Measurements from ENCODE around the gene TRAF4. TPM values are rescaled to one million over a fixed set of nuclear protein-coding genes. Genes with fewer than 3 reads are reported as not detected.

Gene TRAF4
- total and polyA plus RNA-seq, 2 donors: 21.2 to 29.3 TPM

- WGBS: 55% methylated on average over 20 of the region's 20 CpGs
- peaks cover 31 to 55% of the 10 kb centered on the region in 2 donors for H3K36me3 ChIP-seq (ENCODE audit: control insufficient read depth in 2 of 2, insufficient read depth in 2 of 2, low read length in 1 of 2)
Observed at GRCh38 chr17:28750178-28751047, 6.6 kb downstream of the TRAF4 start.

GRCh38 chr17:28751600-28752366, 8.0 kb downstream of the TRAF4 start:
- H3K27ac ChIP-seq (ENCODE audit: low read depth in 1 of 2, low read length in 1 of 2): no peak overlapping the region
- H3K36me3 ChIP-seq (ENCODE audit: control insufficient read depth in 2 of 2, insufficient read depth in 2 of 2, low read length in 1 of 2): peaks cover 31 to 54% of the 10 kb centered on the region in 2 donors
- WGBS: over 99% methylated on average over 10 of the region's 10 CpGs
- H3K4me1 ChIP-seq (ENCODE audit: control insufficient read depth in 2 of 2, insufficient read depth in 2 of 2, low read length in 2 of 2): peaks cover 3 to 20% of the 10 kb centered on the region in 2 donors
- no peaks in the 10 kb centered on the region for H3K9me3 ChIP-seq (ENCODE audit: control insufficient read depth in 2 of 2, insufficient read depth in 1 of 2, low read length in 1 of 2)
- no peaks in the 10 kb centered on the region for H3K27me3 ChIP-seq (ENCODE audit: control insufficient read depth in 2 of 2, insufficient read depth in 1 of 2, low read length in 1 of 2)
- DNase-seq (ENCODE audit: low read depth in 6 of 9, low spot score in 9 of 9): no peak
- no peak overlapping the region for H3K4me3 ChIP-seq (ENCODE audit: low read length in 2 of 2)

More at GRCh38 chr17:28750178-28751047, 6.6 kb downstream of the TRAF4 start:
- Histone ChIP-seq H3K9me3 (ENCODE audit: control insufficient read depth in 2 of 2, insufficient read depth in 1 of 2, low read length in 1 of 2) (no peaks in the 10 kb centered on the region), H3K27ac (ENCODE audit: low read depth in 1 of 2, low read length in 1 of 2) (peak overlapping the region in 1 of 2 donors; percentile 15), H3K4me3 (ENCODE audit: low read length in 2 of 2) (no peak overlapping the region), H3K4me1 (ENCODE audit: control insufficient read depth in 2 of 2, insufficient read depth in 2 of 2, low read length in 2 of 2) (peaks cover 17 to 33% of the 10 kb centered on the region in 2 donors), H3K27me3 (ENCODE audit: control insufficient read depth in 2 of 2, insufficient read depth in 1 of 2, low read length in 1 of 2) (no peaks in the 10 kb centered on the region)
- DNase-seq (ENCODE audit: low read depth in 6 of 9, low spot score in 9 of 9): peak in 8 of 9 donors; percentile 55 to 89 (median 79)

GRCh38 chr17:28755486-28755885, 11.7 kb downstream of the TRAF4 start:
- H3K9me3 ChIP-seq (ENCODE audit: control insufficient read depth in 2 of 2, insufficient read depth in 1 of 2, low read length in 1 of 2): no peaks in the 10 kb centered on the region
- no peaks in the 10 kb centered on the region for H3K4me1 ChIP-seq (ENCODE audit: control insufficient read depth in 2 of 2, insufficient read depth in 2 of 2, low read length in 2 of 2)
- peaks cover 27 to 51% of the 10 kb centered on the region in 2 donors for H3K36me3 ChIP-seq (ENCODE audit: control insufficient read depth in 2 of 2, insufficient read depth in 2 of 2, low read length in 1 of 2)
- no peak overlapping the region for H3K4me3 ChIP-seq (ENCODE audit: low read length in 2 of 2)
- H3K27ac ChIP-seq (ENCODE audit: low read depth in 1 of 2, low read length in 1 of 2): no peak overlapping the region
- WGBS: 96% methylated on average over 7 of the region's 7 CpGs
- H3K27me3 ChIP-seq (ENCODE audit: control insufficient read depth in 2 of 2, insufficient read depth in 1 of 2, low read length in 1 of 2): no peaks in the 10 kb centered on the region
- no peak for DNase-seq (ENCODE audit: low read depth in 6 of 9, low spot score in 9 of 9)

- peaks cover 27 to 52% of the 10 kb centered on the region in 2 donors for H3K36me3 ChIP-seq (ENCODE audit: control insufficient read depth in 2 of 2, insufficient read depth in 2 of 2, low read length in 1 of 2)
- no peaks in the 10 kb centered on the region for H3K9me3 ChIP-seq (ENCODE audit: control insufficient read depth in 2 of 2, insufficient read depth in 1 of 2, low read length in 1 of 2)
- no peaks in the 10 kb centered on the region for H3K4me1 ChIP-seq (ENCODE audit: control insufficient read depth in 2 of 2, insufficient read depth in 2 of 2, low read length in 2 of 2)
- no peak overlapping the region for H3K4me3 ChIP-seq (ENCODE audit: low read length in 2 of 2)
- DNase-seq (ENCODE audit: low read depth in 6 of 9, low spot score in 9 of 9): no peak
- no peaks in the 10 kb centered on the region for H3K27me3 ChIP-seq (ENCODE audit: control insufficient read depth in 2 of 2, insufficient read depth in 1 of 2, low read length in 1 of 2)
- WGBS: 93% methylated on average over 5 of the region's 5 CpGs
- no peak overlapping the region for H3K27ac ChIP-seq (ENCODE audit: low read depth in 1 of 2, low read length in 1 of 2)
Observed at GRCh38 chr17:28756049-28756804, 12.4 kb downstream of the TRAF4 start.

GRCh38 chr17:28758411-28759121, 14.8 kb downstream of the TRAF4 start:
- H3K27ac ChIP-seq (ENCODE audit: low read depth in 1 of 2, low read length in 1 of 2): no peak overlapping the region
- DNase-seq (ENCODE audit: low read depth in 6 of 9, low spot score in 9 of 9): no peak
- no peaks in the 10 kb centered on the region for H3K27me3 ChIP-seq (ENCODE audit: control insufficient read depth in 2 of 2, insufficient read depth in 1 of 2, low read length in 1 of 2)
- H3K4me3 ChIP-seq (ENCODE audit: low read length in 2 of 2): no peak overlapping the region
- WGBS: 97% methylated on average over 32 of the region's 32 CpGs
- H3K36me3 ChIP-seq (ENCODE audit: control insufficient read depth in 2 of 2, insufficient read depth in 2 of 2, low read length in 1 of 2): peaks cover 28 to 48% of the 10 kb centered on the region in 2 donors
- no peaks in the 10 kb centered on the region for H3K9me3 ChIP-seq (ENCODE audit: control insufficient read depth in 2 of 2, insufficient read depth in 1 of 2, low read length in 1 of 2)
- no peaks in the 10 kb centered on the region for H3K4me1 ChIP-seq (ENCODE audit: control insufficient read depth in 2 of 2, insufficient read depth in 2 of 2, low read length in 2 of 2)

GRCh38 chr17:28759256-28759865, 15.6 kb downstream of the TRAF4 start:
- Histone ChIP-seq H3K27me3 (ENCODE audit: control insufficient read depth in 2 of 2, insufficient read depth in 1 of 2, low read length in 1 of 2) (no peaks in the 10 kb centered on the region), H3K4me1 (ENCODE audit: control insufficient read depth in 2 of 2, insufficient read depth in 2 of 2, low read length in 2 of 2) (no peaks in the 10 kb centered on the region), H3K9me3 (ENCODE audit: control insufficient read depth in 2 of 2, insufficient read depth in 1 of 2, low read length in 1 of 2) (no peaks in the 10 kb centered on the region), H3K27ac (ENCODE audit: low read depth in 1 of 2, low read length in 1 of 2) (no peak overlapping the region), H3K36me3 (ENCODE audit: control insufficient read depth in 2 of 2, insufficient read depth in 2 of 2, low read length in 1 of 2) (peaks cover 28 to 48% of the 10 kb centered on the region in 2 donors), H3K4me3 (ENCODE audit: low read length in 2 of 2) (no peak overlapping the region)
- no peak for DNase-seq (ENCODE audit: low read depth in 6 of 9, low spot score in 9 of 9)
- 98% methylated on average over 18 of the region's 18 CpGs for WGBS

- Histone ChIP-seq H3K4me3 (ENCODE audit: low read length in 2 of 2) (no peak overlapping the region), H3K36me3 (ENCODE audit: control insufficient read depth in 2 of 2, insufficient read depth in 2 of 2, low read length in 1 of 2) (peaks cover 33 to 57% of the 10 kb centered on the region in 2 donors), H3K27ac (ENCODE audit: low read depth in 1 of 2, low read length in 1 of 2) (no peak overlapping the region), H3K9me3 (ENCODE audit: control insufficient read depth in 2 of 2, insufficient read depth in 1 of 2, low read length in 1 of 2) (no peaks in the 10 kb centered on the region), H3K27me3 (ENCODE audit: control insufficient read depth in 2 of 2, insufficient read depth in 1 of 2, low read length in 1 of 2) (no peaks in the 10 kb centered on the region), H3K4me1 (ENCODE audit: control insufficient read depth in 2 of 2, insufficient read depth in 2 of 2, low read length in 2 of 2) (no peaks in the 10 kb centered on the region)
- DNase-seq (ENCODE audit: low read depth in 6 of 9, low spot score in 9 of 9): no peak
- WGBS: 63% methylated on average over 9 of the region's 9 CpGs
Observed at GRCh38 chr17:28760601-28761562, 17.1 kb downstream of the TRAF4 start.

Measured in thymus (tissue), 11 donors.